IPS-18c (cell line): ENCODE results near the gene YEATS4.

Experiments
- H3K4me3 ChIP-seq: 2 replicates; pipeline ENCODE4 v1.7.0; 2013; ENCODE audit warnings: low read depth, mild to moderate bottlenecking, low read length, moderate library complexity; ENCODE audit not compliant: insufficient read depth
- H3K9me3 ChIP-seq: one replicate; pipeline ENCODE4 v1.6.1; 2013; ENCODE audit warnings: mild to moderate bottlenecking, low read length, moderate library complexity; ENCODE audit not compliant: control insufficient read depth, insufficient read depth

YEATS4 gene

DNA sequence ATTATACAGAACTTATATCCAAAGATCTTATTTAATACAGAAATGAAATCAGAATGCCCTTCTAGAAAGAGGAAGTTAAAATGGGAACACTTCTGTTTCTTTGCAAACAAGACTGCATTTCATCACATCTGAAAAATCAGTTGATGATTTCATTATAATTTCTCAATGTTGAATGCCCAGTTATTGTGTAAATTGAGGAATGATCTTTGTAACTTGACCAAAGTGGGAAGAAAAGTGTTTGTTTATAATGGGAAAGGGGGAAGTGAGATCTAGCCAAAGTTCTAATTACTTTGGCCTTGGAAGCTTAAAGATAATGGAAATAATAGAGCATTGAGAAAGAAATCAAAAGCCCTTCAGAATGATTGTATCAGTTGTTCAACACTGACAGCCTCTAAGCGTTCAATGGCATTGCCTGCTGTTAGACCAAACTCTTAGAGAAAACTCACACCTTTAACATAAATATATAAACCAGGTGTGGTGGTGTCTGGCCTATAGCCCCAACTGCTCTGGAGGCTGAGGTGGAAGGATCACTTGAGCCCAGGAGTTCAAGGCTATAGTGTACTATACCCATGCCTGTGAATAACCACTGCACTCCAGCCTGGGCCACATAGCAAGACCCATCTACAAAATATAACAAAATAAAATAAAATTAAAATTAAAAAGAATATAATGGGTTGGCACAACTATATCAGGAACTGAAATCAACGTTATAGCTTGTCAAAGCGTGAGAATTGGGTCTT is 21.3 kb upstream of the YEATS4 start:
- no peaks in the 10 kb centered on the region for H3K9me3 ChIP-seq
- H3K4me3 ChIP-seq: no peak overlapping the region

DNA sequence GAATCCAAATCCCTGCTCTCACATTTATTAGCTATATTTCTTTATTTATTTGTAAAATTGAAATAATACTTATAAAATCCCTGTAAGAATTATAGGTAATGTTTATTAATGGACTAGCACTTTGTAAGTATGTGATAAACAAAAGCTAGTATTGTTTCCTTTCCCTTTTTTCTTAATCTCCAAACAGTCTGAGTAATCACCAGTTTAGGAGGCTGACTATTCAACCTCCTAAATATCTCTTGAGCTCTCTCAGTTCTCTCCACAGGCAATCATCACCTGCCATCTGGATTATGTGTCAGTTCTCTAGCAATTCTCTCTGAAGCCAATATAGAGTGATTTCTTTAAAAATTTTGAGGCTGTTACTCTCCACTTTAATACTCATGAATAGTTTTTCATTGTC is 20.6 kb upstream of the YEATS4 start:
- Histone ChIP-seq H3K4me3 (no peak overlapping the region), H3K9me3 (no peaks in the 10 kb centered on the region)

DNA sequence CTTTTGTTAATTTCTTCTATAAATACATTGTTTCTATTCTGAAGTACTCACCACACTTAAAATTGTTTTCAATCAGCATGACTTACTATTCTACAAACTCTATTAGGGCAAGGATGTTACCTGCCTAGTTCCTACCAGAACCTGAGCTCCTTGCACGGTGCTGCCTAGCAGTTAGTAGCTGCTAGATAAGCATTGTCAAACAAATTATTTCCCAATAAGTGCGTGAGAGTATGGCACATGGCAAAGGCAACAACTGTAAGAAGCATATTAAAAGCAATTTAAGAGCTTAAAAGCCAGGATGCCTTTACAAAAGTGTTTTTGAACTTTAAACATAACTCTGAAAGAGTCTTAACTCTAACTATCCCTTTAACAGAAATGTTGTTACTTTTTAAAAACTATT is 19.5 kb upstream of the YEATS4 start:
- no peak overlapping the region for H3K4me3 ChIP-seq
- no peaks in the 10 kb centered on the region for H3K9me3 ChIP-seq

DNA sequence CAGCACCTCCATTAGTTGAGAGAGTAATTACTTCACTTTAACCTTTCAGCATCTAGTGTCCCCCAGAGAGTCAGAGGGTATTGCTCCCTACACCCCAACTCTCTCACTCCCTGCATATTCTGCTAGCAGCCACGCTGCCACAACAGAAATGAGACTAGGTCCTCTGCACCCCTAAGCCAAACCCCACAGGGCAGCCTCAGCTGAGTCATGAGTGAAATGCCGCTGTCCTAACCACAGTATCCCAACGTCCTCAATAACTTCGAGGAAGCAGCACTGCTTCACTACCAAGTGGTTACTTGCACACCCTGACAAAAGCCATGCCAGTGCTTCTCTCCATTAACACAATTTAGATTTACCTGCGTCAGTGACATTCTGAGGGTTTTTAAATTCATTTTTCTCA is 18.2 kb upstream of the YEATS4 start:
- no peak overlapping the region for H3K4me3 ChIP-seq

DNA sequence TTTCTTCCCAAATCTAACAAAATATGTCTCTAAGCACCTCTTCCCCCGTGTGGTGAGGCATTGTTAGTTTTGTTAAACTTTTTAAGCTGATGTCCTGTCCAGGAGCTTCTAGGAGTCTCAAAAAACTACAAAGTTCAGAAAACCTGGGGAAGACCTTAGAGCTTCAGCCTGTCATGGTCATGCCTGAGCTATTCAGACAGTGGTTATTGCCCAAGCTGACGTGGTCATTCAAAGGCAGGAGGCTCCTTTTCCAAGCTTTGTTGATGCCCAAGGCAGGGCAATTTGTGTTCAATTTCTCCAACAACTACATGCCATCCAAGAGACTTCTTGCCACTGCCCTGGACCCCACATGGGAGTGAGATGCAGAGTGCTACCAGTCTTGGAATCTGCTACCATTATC is 17.1 kb upstream of the YEATS4 start:
- no peaks in the 10 kb centered on the region for H3K9me3 ChIP-seq
- H3K4me3 ChIP-seq: no peak overlapping the region

More for the DNA sequence above, 18.2 kb upstream of the YEATS4 start:
- H3K9me3 ChIP-seq: no peaks in the 10 kb centered on the region

DNA sequence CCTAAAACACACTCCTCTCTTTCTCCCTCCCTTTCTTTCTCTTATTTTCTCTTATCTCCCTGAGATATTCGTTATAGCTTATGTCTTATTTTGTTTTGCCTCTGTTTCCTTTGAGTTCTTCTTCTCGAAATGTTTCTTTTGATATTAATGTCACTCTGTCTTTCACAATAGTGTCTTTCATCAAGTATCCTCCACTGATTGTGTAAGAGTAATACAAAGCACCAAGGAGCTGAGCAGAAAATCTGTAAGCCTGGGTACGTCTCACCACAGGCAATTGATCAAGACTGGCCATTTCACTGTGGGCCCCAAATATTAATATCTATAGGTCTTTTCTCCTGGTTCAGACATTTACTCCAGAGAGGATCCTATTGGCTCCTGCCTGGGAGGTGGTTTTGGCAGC is 16.2 kb upstream of the YEATS4 start:
- Histone ChIP-seq H3K4me3 (no peak overlapping the region), H3K9me3 (no peaks in the 10 kb centered on the region)

DNA sequence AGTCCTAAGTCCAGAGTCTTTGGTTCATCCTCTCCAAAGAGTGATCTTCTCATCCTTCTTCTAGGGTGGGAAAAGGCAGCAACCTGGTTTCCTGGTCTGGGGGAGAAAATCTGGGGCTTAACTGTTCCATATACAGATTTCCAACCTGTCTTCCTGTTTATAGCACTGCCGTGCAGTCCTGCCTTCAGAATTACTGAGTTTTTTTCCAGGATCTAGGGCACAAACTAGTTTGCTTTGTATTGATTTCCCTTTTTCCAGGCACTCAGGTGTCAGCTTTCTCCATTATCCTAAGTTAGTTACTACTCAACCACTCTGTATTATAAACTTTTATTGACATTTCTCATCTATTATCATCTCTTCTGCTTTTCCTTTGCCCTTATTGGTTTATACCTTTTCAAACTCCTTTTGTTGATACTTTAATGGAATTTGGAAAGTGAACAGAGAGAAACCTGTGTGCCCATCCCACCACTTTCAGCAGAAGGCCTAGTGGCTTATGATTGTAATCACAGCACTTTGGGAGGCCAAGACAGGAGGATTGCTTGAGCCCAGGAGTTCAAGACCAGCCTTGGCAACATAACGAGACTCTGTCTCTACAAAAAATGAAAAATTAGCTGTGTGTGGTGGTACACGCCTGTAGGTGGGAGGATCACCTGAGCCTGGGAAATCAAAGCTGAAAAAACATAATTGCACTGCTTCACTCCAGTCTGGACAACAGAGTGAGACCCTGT is 15.5 kb upstream of the YEATS4 start:
- Histone ChIP-seq H3K9me3 (no peaks in the 10 kb centered on the region), H3K4me3 (no peak overlapping the region)

DNA sequence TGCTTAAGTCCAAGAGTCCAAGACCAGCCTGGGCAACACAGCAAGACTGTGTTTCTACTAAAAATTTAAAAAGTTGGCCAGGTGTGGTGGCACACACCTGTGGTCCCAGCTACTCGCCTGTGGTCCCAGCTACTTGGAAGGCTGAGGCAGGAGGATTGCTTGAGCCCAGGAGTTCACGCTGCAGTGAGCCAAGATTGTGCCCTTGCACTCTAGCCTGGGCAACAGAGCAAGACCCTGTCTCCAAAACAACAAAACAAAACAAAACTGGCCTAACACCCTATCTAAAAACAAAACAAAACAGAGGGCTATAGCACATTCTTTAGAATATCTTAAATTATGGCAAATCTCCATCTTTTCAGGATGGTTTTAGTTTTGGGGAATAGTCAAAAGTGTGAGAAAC is 14.5 kb upstream of the YEATS4 start:
- H3K4me3 ChIP-seq: no peak overlapping the region
- no peaks in the 10 kb centered on the region for H3K9me3 ChIP-seq

DNA sequence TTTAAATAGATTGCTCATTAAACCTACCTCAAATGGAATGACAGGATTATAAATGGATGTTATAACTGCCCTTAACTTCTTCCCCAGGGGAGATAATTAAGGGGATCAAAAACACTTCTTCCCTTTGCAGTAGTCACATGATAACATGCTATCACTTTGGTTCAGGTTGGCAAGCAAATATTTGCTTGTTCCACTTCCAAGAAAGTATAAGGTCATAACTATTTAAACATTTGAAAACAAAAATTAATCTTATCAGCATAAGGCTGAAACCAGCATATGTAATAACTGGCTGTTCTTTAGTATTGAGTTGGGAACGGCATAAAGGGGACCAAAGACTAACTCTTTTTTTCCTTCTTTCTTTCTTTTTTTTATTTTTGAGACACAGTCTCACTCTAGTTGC is 13.8 kb upstream of the YEATS4 start:
- Histone ChIP-seq H3K9me3 (no peaks in the 10 kb centered on the region), H3K4me3 (no peak overlapping the region)

DNA sequence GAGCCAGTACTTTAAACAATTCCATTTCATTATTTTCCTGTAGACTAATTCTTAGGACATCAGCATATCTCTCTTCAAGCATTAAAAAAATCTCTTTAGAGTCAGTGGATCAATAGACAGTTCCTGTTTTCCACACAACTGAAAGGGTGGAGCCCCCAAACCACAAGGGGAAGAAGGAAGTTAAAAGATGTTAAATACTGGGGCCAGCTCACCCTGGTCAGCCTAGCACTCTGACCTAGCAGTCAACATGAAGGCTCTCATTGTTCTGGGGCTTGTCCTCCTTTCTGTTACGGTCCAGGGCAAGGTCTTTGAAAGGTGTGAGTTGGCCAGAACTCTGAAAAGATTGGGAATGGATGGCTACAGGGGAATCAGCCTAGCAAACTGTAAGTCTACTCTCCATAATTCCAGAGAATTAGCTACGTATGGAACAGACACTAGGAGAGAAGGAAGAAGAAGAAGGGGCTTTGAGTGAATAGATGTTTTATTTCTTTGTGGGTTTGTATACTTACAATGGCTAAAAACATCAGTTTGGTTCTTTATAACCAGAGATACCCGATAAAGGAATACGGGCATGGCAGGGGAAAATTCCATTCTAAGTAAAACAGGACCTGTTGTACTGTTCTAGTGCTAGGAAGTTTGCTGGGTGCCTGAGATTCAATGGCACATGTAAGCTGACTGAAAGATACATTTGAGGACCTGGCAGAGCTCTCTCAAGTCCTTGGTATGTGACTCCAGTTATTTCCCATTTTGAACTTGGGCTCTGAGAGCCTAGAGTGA is 11.2 kb upstream of the YEATS4 start, which contains the start of gene LYZ:
Gene LYZ (plus strand): TSS at position 220 of the 777 bp plus-strand sequence. CDS start 28 bp downstream, at position 248.
- Histone ChIP-seq H3K9me3 (no peaks in the 10 kb centered on the region), H3K4me3 (no peak within 1 kb of the TSS)

DNA sequence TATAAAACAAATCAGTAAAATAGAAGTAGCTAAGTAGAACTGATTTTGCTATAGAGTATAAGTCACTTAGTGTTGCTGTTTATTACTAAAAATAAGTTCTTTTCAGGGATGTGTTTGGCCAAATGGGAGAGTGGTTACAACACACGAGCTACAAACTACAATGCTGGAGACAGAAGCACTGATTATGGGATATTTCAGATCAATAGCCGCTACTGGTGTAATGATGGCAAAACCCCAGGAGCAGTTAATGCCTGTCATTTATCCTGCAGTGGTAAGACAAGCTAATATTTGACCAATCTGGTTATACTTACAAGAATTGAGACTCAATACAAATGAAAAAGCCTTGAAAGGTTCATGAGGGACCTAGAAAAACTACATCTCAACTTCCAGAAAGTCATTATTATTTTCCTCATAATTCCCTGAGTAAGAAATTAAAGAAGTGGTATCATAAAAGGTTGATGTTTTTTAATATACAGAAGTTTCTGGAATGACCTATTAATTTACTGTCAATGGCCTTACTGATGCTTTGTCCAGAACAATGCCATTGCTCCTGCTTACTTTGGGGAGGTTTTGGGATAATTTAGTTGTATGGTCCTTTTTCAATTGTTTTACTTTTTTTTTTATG is 9.4 kb upstream of the YEATS4 start:
- no peak overlapping the region for H3K4me3 ChIP-seq
- H3K9me3 ChIP-seq: no peaks in the 10 kb centered on the region

DNA sequence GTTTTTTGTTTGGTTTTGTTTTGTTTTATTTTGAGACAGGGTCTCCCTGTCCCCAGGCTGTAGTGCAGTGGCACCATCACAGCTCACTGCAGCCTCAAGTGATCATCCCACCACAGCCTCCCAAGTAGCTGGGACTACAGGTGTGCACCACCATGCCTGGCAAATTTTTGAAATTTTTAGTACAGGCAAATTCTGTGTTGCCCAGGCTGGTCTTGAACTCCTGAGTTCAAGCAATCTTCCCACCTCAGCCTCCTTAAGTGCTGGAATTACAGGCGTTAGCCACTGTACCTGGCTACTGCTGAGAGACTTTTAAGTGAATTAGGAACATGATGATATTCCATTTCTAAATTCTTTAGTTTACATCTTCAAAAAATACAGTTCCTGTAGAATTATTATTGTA is 8.8 kb upstream of the YEATS4 start:
- H3K9me3 ChIP-seq: no peaks in the 10 kb centered on the region
- no peak overlapping the region for H3K4me3 ChIP-seq

DNA sequence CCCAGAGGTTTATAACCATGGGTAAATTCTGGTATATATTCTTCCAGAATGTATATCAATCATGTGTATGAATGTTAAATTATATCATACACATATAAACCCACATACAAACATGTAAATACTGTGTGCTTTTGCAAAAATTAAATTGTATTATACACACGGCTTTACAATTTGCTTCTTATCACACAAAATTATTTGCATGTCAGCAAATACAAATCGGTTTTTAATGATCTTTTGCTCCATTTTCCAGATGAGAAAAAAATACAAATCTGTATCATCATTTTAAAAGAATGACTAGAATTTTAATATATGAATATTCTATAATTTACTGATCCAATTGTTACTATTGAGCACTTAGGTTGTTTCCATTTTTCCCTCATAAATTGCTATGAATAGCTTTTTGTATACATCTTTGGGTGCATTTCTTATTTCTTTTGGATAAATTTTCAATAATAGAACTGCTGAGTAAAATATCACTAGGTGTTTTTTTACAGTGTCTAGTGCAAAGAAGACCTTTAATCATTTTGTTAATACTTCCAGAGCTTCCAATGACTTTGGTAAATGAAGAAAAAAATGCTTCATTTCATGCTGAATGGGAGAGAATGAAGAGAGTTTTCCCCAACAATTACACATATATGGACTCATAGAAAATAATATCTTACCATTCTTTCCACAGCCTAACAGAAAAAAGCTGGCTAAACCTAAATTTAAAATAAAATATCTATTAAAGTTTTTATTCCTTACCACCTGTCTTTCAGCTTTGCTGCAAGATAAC is 7.9 kb upstream of the YEATS4 start:
- no peaks in the 10 kb centered on the region for H3K9me3 ChIP-seq
- H3K4me3 ChIP-seq: no peak overlapping the region

DNA sequence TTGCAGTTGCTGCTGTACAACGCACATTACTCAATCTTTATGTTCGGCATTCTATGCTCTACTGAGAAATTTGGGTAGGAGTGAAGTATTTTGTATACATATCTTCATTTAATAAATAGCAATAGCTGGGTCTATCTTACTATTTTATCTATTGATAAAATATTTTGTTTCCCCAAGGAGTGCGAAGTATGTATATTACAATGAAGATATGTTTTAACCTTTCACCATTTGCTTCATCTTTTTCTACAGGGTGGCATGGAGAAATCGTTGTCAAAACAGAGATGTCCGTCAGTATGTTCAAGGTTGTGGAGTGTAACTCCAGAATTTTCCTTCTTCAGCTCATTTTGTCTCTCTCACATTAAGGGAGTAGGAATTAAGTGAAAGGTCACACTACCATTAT is 6.6 kb upstream of the YEATS4 start:
- H3K9me3 ChIP-seq: no peaks in the 10 kb centered on the region
- H3K4me3 ChIP-seq: no peak overlapping the region

DNA sequence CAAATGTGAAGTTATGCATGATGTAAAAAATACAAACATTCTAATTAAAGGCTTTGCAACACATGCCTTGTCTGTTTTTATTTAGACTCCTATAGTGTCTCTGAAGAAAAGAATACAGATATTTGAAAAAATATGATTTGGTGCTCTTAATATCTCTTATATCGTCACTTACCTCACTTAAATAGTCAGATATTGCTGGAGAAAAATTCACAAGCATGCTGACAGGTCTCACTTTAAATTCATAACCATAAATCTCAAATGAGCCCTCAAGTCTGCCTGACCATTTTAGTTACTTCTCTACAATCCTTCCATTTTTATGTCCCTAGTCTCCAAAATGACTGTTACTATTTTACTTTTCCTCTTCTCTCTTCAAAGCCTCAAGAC is 5.4 kb upstream of the YEATS4 start:
- Histone ChIP-seq H3K4me3 (no peak overlapping the region), H3K9me3 (no peaks in the 10 kb centered on the region)

DNA sequence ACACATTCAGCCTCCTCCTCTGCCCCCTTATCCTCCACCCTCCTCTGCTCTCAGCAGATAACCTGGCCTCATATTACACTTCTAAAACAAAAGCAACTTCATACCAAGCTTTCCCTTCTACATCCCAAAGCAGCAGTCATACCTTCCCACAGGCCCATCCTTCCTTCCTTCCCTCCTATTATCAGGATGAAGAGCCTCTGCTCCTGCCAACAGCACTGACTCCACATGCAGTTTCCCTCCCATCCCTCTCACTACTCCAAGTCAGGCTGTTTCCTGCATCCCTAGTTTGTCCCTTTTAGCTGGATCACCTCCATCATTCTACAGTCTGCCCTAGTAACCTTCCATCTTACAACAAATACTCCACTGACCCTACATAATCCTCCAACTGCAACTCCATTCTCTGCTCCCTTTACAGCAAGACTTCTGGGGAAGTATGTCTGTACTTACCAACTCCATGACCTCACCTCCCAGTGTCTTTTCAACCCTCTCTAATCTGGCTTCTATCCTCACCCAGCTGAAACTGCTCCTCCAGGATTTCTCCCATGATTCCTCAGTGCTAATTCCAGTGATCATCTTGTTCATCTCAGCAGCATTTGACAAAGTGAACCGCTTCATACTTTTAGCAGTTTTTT is 4.9 kb upstream of the YEATS4 start:
- H3K9me3 ChIP-seq: no peaks in the 10 kb centered on the region
- H3K4me3 ChIP-seq: no peak overlapping the region
